GM12878 (cell line): ENCODE results near the gene PAPSS2.

Source experiments
- ATF7 ChIP-seq: fragments of 450-650 bp; IDR thresholded peaks from 2 replicates; pipeline ENCODE4 v1.6.1; 2016; ENCODE audit warnings: low read depth, mild to moderate bottlenecking
- BCL11A ChIP-seq: IDR thresholded peaks from 2 replicates; pipeline ENCODE4 v1.6.1; 2011; ENCODE audit warnings: low read depth, low read length
- FOXK2 ChIP-seq: fragments of 450-650 bp; IDR thresholded peaks from 2 replicates; pipeline ENCODE4 v1.6.1; 2017; ENCODE audit warnings: mild to moderate bottlenecking, moderate library complexity
- JUNB ChIP-seq: IDR thresholded peaks from 2 replicates; pipeline ENCODE4 v1.6.1; 2016; ENCODE audit warnings: antibody characterized with exemption, mild to moderate bottlenecking
- NRF1 ChIP-seq: conservative IDR thresholded peaks from 2 replicates; pipeline ENCODE4 v1.6.1; 2011; ENCODE audit warnings: mild to moderate bottlenecking, low read depth, low read length, improper control_type of control experiment
- SP1 ChIP-seq: IDR thresholded peaks from one replicate; pipeline ENCODE4 v1.6.1; 2011; ENCODE audit warnings: low read depth, low read length
- TF ChIP-seq, protein P1 (sequence below): fragments of 450-650 bp; IDR thresholded peaks from 2 replicates; pipeline ENCODE4 v1.6.1; 2017; ENCODE audit warnings: mild to moderate bottlenecking
- TF ChIP-seq, protein P2 (sequence below), 3 experiments: IDR thresholded peaks in 2 of 3; conservative IDR thresholded peaks in 1 of 3; 2 replicates each; pipeline ENCODE4 v1.5.1; 2011; ENCODE audit warnings: low read depth in 3 of 3, low read length in 3 of 3, mild to moderate bottlenecking in 3 of 3, control low read depth in 2 of 3, moderate library complexity in 2 of 3, inconsistent platforms in 1 of 3, mixed read lengths in 1 of 3; ENCODE audit not compliant: control insufficient read depth in 2 of 3, insufficient read depth in 1 of 3; ENCODE audit errors: extremely low read depth in 1 of 3
- TF ChIP-seq, protein P3 (sequence below): IDR thresholded peaks from 2 replicates; pipeline ENCODE4 v1.6.1; 2011; ENCODE audit warnings: low read depth, mild to moderate bottlenecking, low read length, moderate library complexity, borderline replicate concordance; ENCODE audit errors: extremely low read depth
- TF ChIP-seq, protein P4 (sequence below): fragments of 450-650 bp; IDR thresholded peaks from 2 replicates; pipeline ENCODE4 v1.6.1; 2016; ENCODE audit warnings: mild to moderate bottlenecking
- TF ChIP-seq, protein P5 (sequence below): fragments of 450-650 bp; IDR thresholded peaks from 2 replicates; pipeline ENCODE4 v1.6.1; 2017; ENCODE audit warnings: antibody characterized with exemption, mild to moderate bottlenecking, moderate library complexity
- TF ChIP-seq, protein P6 (sequence below): IDR thresholded peaks from 2 replicates; pipeline ENCODE4 v1.6.1; 2012; ENCODE audit warnings: mild to moderate bottlenecking, low read depth, low read length
- TF ChIP-seq, protein P7 (sequence below): fragments of 450-650 bp; IDR thresholded peaks from 2 replicates; pipeline ENCODE4 v1.6.1; 2017; ENCODE audit warnings: mild to moderate bottlenecking, moderate library complexity

DNA sequence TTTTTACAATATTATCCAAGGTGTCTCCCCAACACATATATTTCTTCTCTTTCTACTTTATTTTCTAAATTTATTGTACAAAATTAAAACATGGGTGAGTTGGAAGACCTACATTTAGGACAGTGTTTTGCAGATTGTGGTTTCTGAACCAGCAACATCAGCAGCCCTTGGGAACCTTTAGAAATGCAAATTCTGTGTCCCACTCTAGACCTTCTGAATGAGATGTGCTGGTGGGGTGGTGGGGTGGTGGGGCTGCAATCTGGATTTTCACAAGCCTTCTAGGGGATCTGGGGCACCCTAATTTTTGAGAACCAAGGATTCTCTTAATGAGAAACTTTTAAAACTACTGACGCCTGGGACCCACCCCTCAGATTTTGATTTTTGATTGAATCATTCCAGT lies 7.4 kb upstream of the PAPSS2 start:
- TF ChIP-seq, protein P1, sequence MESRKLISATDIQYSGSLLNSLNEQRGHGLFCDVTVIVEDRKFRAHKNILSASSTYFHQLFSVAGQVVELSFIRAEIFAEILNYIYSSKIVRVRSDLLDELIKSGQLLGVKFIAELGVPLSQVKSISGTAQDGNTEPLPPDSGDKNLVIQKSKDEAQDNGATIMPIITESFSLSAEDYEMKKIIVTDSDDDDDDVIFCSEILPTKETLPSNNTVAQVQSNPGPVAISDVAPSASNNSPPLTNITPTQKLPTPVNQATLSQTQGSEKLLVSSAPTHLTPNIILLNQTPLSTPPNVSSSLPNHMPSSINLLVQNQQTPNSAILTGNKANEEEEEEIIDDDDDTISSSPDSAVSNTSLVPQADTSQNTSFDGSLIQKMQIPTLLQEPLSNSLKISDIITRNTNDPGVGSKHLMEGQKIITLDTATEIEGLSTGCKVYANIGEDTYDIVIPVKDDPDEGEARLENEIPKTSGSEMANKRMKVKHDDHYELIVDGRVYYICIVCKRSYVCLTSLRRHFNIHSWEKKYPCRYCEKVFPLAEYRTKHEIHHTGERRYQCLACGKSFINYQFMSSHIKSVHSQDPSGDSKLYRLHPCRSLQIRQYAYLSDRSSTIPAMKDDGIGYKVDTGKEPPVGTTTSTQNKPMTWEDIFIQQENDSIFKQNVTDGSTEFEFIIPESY, result no peak
- TF ChIP-seq, protein P2, sequence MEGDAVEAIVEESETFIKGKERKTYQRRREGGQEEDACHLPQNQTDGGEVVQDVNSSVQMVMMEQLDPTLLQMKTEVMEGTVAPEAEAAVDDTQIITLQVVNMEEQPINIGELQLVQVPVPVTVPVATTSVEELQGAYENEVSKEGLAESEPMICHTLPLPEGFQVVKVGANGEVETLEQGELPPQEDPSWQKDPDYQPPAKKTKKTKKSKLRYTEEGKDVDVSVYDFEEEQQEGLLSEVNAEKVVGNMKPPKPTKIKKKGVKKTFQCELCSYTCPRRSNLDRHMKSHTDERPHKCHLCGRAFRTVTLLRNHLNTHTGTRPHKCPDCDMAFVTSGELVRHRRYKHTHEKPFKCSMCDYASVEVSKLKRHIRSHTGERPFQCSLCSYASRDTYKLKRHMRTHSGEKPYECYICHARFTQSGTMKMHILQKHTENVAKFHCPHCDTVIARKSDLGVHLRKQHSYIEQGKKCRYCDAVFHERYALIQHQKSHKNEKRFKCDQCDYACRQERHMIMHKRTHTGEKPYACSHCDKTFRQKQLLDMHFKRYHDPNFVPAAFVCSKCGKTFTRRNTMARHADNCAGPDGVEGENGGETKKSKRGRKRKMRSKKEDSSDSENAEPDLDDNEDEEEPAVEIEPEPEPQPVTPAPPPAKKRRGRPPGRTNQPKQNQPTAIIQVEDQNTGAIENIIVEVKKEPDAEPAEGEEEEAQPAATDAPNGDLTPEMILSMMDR (IDR thresholded peaks at IDR 0.05 in 2 of 3, conservative IDR thresholded peaks at IDR 0.05 in 1 of 3; ENCODE audit: control insufficient read depth in 2 of 3, extremely low read depth in 1 of 3, insufficient read depth in 1 of 3, low read depth in 3 of 3, low read length in 3 of 3), result no peak
- no peak for TF ChIP-seq SP1
- TF ChIP-seq NRF1, result no peak
- TF ChIP-seq, protein P3, sequence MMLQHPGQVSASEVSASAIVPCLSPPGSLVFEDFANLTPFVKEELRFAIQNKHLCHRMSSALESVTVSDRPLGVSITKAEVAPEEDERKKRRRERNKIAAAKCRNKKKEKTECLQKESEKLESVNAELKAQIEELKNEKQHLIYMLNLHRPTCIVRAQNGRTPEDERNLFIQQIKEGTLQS, result no peak
- TF ChIP-seq JUNB, result no peak
- TF ChIP-seq BCL11A, result no peak
- no peak for TF ChIP-seq FOXK2
- TF ChIP-seq, protein P4, sequence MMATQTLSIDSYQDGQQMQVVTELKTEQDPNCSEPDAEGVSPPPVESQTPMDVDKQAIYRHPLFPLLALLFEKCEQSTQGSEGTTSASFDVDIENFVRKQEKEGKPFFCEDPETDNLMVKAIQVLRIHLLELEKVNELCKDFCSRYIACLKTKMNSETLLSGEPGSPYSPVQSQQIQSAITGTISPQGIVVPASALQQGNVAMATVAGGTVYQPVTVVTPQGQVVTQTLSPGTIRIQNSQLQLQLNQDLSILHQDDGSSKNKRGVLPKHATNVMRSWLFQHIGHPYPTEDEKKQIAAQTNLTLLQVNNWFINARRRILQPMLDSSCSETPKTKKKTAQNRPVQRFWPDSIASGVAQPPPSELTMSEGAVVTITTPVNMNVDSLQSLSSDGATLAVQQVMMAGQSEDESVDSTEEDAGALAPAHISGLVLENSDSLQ, result no peak
- TF ChIP-seq, protein P5, sequence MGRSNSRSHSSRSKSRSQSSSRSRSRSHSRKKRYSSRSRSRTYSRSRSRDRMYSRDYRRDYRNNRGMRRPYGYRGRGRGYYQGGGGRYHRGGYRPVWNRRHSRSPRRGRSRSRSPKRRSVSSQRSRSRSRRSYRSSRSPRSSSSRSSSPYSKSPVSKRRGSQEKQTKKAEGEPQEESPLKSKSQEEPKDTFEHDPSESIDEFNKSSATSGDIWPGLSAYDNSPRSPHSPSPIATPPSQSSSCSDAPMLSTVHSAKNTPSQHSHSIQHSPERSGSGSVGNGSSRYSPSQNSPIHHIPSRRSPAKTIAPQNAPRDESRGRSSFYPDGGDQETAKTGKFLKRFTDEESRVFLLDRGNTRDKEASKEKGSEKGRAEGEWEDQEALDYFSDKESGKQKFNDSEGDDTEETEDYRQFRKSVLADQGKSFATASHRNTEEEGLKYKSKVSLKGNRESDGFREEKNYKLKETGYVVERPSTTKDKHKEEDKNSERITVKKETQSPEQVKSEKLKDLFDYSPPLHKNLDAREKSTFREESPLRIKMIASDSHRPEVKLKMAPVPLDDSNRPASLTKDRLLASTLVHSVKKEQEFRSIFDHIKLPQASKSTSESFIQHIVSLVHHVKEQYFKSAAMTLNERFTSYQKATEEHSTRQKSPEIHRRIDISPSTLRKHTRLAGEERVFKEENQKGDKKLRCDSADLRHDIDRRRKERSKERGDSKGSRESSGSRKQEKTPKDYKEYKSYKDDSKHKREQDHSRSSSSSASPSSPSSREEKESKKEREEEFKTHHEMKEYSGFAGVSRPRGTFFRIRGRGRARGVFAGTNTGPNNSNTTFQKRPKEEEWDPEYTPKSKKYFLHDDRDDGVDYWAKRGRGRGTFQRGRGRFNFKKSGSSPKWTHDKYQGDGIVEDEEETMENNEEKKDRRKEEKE, result no peak
- TF ChIP-seq, protein P6, sequence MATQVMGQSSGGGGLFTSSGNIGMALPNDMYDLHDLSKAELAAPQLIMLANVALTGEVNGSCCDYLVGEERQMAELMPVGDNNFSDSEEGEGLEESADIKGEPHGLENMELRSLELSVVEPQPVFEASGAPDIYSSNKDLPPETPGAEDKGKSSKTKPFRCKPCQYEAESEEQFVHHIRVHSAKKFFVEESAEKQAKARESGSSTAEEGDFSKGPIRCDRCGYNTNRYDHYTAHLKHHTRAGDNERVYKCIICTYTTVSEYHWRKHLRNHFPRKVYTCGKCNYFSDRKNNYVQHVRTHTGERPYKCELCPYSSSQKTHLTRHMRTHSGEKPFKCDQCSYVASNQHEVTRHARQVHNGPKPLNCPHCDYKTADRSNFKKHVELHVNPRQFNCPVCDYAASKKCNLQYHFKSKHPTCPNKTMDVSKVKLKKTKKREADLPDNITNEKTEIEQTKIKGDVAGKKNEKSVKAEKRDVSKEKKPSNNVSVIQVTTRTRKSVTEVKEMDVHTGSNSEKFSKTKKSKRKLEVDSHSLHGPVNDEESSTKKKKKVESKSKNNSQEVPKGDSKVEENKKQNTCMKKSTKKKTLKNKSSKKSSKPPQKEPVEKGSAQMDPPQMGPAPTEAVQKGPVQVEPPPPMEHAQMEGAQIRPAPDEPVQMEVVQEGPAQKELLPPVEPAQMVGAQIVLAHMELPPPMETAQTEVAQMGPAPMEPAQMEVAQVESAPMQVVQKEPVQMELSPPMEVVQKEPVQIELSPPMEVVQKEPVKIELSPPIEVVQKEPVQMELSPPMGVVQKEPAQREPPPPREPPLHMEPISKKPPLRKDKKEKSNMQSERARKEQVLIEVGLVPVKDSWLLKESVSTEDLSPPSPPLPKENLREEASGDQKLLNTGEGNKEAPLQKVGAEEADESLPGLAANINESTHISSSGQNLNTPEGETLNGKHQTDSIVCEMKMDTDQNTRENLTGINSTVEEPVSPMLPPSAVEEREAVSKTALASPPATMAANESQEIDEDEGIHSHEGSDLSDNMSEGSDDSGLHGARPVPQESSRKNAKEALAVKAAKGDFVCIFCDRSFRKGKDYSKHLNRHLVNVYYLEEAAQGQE, result no peak
- TF ChIP-seq, protein P7, sequence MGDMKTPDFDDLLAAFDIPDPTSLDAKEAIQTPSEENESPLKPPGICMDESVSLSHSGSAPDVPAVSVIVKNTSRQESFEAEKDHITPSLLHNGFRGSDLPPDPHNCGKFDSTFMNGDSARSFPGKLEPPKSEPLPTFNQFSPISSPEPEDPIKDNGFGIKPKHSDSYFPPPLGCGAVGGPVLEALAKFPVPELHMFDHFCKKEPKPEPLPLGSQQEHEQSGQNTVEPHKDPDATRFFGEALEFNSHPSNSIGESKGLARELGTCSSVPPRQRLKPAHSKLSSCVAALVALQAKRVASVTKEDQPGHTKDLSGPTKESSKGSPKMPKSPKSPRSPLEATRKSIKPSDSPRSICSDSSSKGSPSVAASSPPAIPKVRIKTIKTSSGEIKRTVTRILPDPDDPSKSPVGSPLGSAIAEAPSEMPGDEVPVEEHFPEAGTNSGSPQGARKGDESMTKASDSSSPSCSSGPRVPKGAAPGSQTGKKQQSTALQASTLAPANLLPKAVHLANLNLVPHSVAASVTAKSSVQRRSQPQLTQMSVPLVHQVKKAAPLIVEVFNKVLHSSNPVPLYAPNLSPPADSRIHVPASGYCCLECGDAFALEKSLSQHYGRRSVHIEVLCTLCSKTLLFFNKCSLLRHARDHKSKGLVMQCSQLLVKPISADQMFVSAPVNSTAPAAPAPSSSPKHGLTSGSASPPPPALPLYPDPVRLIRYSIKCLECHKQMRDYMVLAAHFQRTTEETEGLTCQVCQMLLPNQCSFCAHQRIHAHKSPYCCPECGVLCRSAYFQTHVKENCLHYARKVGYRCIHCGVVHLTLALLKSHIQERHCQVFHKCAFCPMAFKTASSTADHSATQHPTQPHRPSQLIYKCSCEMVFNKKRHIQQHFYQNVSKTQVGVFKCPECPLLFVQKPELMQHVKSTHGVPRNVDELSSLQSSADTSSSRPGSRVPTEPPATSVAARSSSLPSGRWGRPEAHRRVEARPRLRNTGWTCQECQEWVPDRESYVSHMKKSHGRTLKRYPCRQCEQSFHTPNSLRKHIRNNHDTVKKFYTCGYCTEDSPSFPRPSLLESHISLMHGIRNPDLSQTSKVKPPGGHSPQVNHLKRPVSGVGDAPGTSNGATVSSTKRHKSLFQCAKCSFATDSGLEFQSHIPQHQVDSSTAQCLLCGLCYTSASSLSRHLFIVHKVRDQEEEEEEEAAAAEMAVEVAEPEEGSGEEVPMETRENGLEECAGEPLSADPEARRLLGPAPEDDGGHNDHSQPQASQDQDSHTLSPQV, result no peak
- no peak for TF ChIP-seq ATF7
